Umbilical cord (tissue), 2 donors: ENCODE data around the gene BRK1. TPM values are rescaled to one million over a fixed set of nuclear protein-coding genes. Genes with fewer than 3 reads are reported as not detected.
"Not testable (repeated sequence)": the region's sequence is repeated elsewhere in the genome, so short reads cannot be mapped to it uniquely, and the experiment has no call there.

Source experiments
- DNase-seq: peaks from one replicate; pipeline ENCODE4 v3.0.0-alpha.2; 2015; ENCODE audit warnings: low spot score
- total RNA-seq: library from RNA; depleted of rRNA; stranded (reverse); fragments of >200 nt; gene quantifications from one replicate; pipeline ENCODE4 v1.2.3, GENCODE V29; 2014; ENCODE audit warnings: low replicate concordance; ENCODE audit not compliant: insufficient read depth

The BRK1 gene
- total RNA-seq, 1 donor from 2014 or later, result 115 TPM

DNA sequence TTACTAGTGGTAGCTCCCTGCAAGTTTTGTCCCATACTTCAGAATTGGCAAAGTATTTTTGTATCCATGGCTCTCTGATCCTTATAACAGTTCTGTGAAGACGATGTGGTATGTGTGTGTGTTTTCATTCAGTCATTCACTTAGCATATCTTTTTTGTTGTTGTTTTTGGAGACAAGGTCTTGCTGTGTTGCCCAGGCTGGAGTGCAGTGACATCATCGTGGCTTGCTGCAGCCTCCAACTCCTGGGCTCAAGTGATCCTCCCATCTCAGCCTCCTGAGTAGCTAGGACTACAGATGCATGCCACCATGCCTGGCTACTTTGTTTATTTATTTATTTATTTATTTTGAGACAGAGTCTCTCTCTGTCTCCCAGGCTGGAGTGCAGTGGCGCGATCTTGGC lies 60.7 kb downstream of the BRK1 start:
- not testable (repeated sequence) for DNase-seq

Other genes starting within 250 kb of the BRK1 start
- gene CIDEC, start 235.4 kb upstream of the BRK1 start, total RNA-seq, result 4.6 TPM
- gene JAGN1, start 225.1 kb upstream of the BRK1 start, total RNA-seq, result 13.2 TPM
- 0.72 TPM for gene IL17RE, start 212.8 kb upstream of the BRK1 start, total RNA-seq
- 39.2 TPM for gene IL17RC, start 198.6 kb upstream of the BRK1 start, total RNA-seq
- 31.5 TPM for gene CRELD1, start 181.8 kb upstream of the BRK1 start, total RNA-seq
- 0.24 TPM for gene PRRT3, start 163.3 kb upstream of the BRK1 start, total RNA-seq
- 35.2 TPM for gene EMC3, start 128.8 kb upstream of the BRK1 start, total RNA-seq
- 2.6 TPM for gene FANCD2, start 89.2 kb upstream of the BRK1 start, total RNA-seq
- 1.7 TPM for gene FANCD2OS, start 7.4 kb upstream of the BRK1 start, total RNA-seq
- 58.5 TPM for gene VHL, start 26.1 kb downstream of the BRK1 start, total RNA-seq
- gene IRAK2, start 49.2 kb downstream of the BRK1 start, total RNA-seq, result 2.9 TPM
- 12.5 TPM for gene TATDN2, start 132.8 kb downstream of the BRK1 start, total RNA-seq
- gene GHRL, start 177.3 kb downstream of the BRK1 start, total RNA-seq, result not detected
- 152 TPM for gene SEC13, start 205.4 kb downstream of the BRK1 start, total RNA-seq